H9 (cell line): ENCODE data around the gene CCDC68. TPM values are rescaled to one million over a fixed set of nuclear protein-coding genes. Genes with fewer than 3 reads are reported as not detected.

Source experiments
- DNase-seq: peaks from one replicate; pipeline ENCODE4 v3.0.0-alpha.2; 2017
- H2AFZ ChIP-seq: one replicate; pipeline ENCODE4 v1.6.1; 2013; ENCODE audit warnings: mild to moderate bottlenecking, low read length, control low read depth, moderate library complexity
- H2AK5ac ChIP-seq: 2 replicates; pipeline ENCODE4 v1.6.1; 2013; ENCODE audit warnings: low read length, control low read depth, mixed read lengths; ENCODE audit not compliant: insufficient read length
- H2BK120ac ChIP-seq: one replicate; pipeline ENCODE4 v1.6.1; 2013; ENCODE audit warnings: low read depth, mild to moderate bottlenecking, low read length, control low read depth, inconsistent platforms; ENCODE audit not compliant: poor library complexity, severe bottlenecking
- H2BK12ac ChIP-seq: 2 replicates; pipeline ENCODE4 v1.6.1; 2013; ENCODE audit warnings: low read length, control low read depth, mixed read lengths, low read depth; ENCODE audit not compliant: insufficient read length
- H2BK15ac ChIP-seq: 2 replicates; pipeline ENCODE4 v1.6.1; 2013; ENCODE audit warnings: low read depth, low read length, control low read depth
- H2BK20ac ChIP-seq: one replicate; pipeline ENCODE4 v1.6.1; 2013; ENCODE audit warnings: low read depth, mild to moderate bottlenecking, low read length, control low read depth, inconsistent platforms; ENCODE audit not compliant: poor library complexity, severe bottlenecking
- H2BK5ac ChIP-seq: 2 replicates; pipeline ENCODE4 v1.6.1; 2013; ENCODE audit warnings: low read length, control low read depth, mixed read lengths; ENCODE audit not compliant: insufficient read length
- H3K14ac ChIP-seq: 2 replicates; pipeline ENCODE4 v1.6.1; 2013; ENCODE audit warnings: low read length, control low read depth; ENCODE audit not compliant: insufficient read depth
- H3K18ac ChIP-seq: 2 replicates; pipeline ENCODE4 v1.6.1; 2013; ENCODE audit warnings: low read depth, mild to moderate bottlenecking, mixed read lengths, low read length, control low read depth; ENCODE audit not compliant: insufficient read length
- H3K23ac ChIP-seq: 2 replicates; pipeline ENCODE4 v1.6.1; 2013; ENCODE audit warnings: low read length, control low read depth, mixed read lengths, low read depth; ENCODE audit not compliant: insufficient read length
- H3K23me2 ChIP-seq: 2 replicates; pipeline ENCODE4 v1.6.1; 2013; ENCODE audit warnings: low read depth, mild to moderate bottlenecking, mixed read lengths, low read length, control low read depth; ENCODE audit not compliant: insufficient read length, poor library complexity, severe bottlenecking
- H3K27ac ChIP-seq: 2 replicates; pipeline ENCODE4 v1.5.1; 2013; ENCODE audit warnings: low read length, control low read depth, mixed read lengths, low read depth; ENCODE audit not compliant: insufficient read length
- H3K27me3 ChIP-seq: 2 replicates; pipeline ENCODE4 v1.6.1; 2013; ENCODE audit warnings: low read length, control low read depth, inconsistent platforms; ENCODE audit not compliant: insufficient read depth
- H3K4ac ChIP-seq: 2 replicates; pipeline ENCODE4 v1.6.1; 2013; ENCODE audit warnings: low read depth, mild to moderate bottlenecking, control low read depth, inconsistent platforms, low read length, moderate library complexity
- H3K4me1 ChIP-seq: 2 replicates; pipeline ENCODE4 v1.6.1; 2013; ENCODE audit warnings: low read length, control low read depth, inconsistent platforms; ENCODE audit not compliant: insufficient read depth
- H3K4me2 ChIP-seq: 2 replicates; pipeline ENCODE4 v1.6.1; 2013; ENCODE audit warnings: low read length, control low read depth, mixed read lengths; ENCODE audit not compliant: insufficient read length, insufficient read depth
- H3K56ac ChIP-seq: 2 replicates; pipeline ENCODE4 v1.6.1; 2013; ENCODE audit warnings: low read depth, mild to moderate bottlenecking, mixed read lengths, low read length, control low read depth; ENCODE audit not compliant: insufficient read length
- H3K79me1 ChIP-seq: 2 replicates; pipeline ENCODE4 v1.6.1; 2013; ENCODE audit warnings: low read depth, mild to moderate bottlenecking, moderate library complexity, low read length, control low read depth, inconsistent platforms; ENCODE audit not compliant: insufficient read depth, poor library complexity, severe bottlenecking
- H3K79me2 ChIP-seq: 2 replicates; pipeline ENCODE4 v1.6.1; 2013; ENCODE audit warnings: low read length, control low read depth, inconsistent platforms; ENCODE audit not compliant: insufficient read depth
- H3K9ac ChIP-seq: 2 replicates; pipeline ENCODE4 v1.6.1; 2013; ENCODE audit warnings: low read length, control low read depth, mixed read lengths; ENCODE audit not compliant: insufficient read length; ENCODE audit errors: extremely low read depth
- H3K9me3 ChIP-seq: one replicate; pipeline ENCODE4 v1.6.1; 2013; ENCODE audit warnings: low read depth, low read length, inconsistent platforms; ENCODE audit not compliant: control insufficient read depth
- H3T11ph ChIP-seq: one replicate; pipeline ENCODE4 v1.6.1; 2013; ENCODE audit warnings: mild to moderate bottlenecking, low read length, control low read depth, inconsistent platforms
- H4K20me1 ChIP-seq: one replicate; pipeline ENCODE4 v1.6.1; 2013; ENCODE audit not compliant: control insufficient read depth, insufficient read length, insufficient read depth
- H4K5ac ChIP-seq: 2 replicates; pipeline ENCODE4 v1.6.1; 2013; ENCODE audit warnings: low read depth, mild to moderate bottlenecking, mixed read lengths, low read length, control low read depth; ENCODE audit not compliant: insufficient read length
- H4K8ac ChIP-seq: replicated peaks from 2 replicates; pipeline ENCODE4 v1.6.1; 2013; ENCODE audit warnings: low read length, control low read depth, mixed read lengths, low read depth; ENCODE audit not compliant: insufficient read length
- H4K91ac ChIP-seq: 2 replicates; pipeline ENCODE4 v1.6.1; 2013; ENCODE audit warnings: low read depth, mild to moderate bottlenecking, moderate library complexity, mixed read lengths, low read length, control low read depth; ENCODE audit not compliant: insufficient read length
- H3K27ac Mint-ChIP-seq, 3 experiments: 2 replicates in 2 of 3; 3 replicates in 1 of 3; pipeline ENCODE4 v1.8.0; 2020 to 2021; ENCODE audit warnings: mixed read lengths in 3 of 3, mild to moderate bottlenecking in 1 of 3, moderate library complexity in 1 of 3
- H3K27me3 Mint-ChIP-seq: 2 replicates; pipeline ENCODE4 v1.8.0; 2021; ENCODE audit warnings: low read depth, mild to moderate bottlenecking, moderate library complexity, mixed read lengths
- H3K36me3 Mint-ChIP-seq, 3 experiments: 2 replicates in 2 of 3; 3 replicates in 1 of 3; pipeline ENCODE4 v1.8.0; 2020 to 2021; ENCODE audit warnings: low read depth in 3 of 3, mixed read lengths in 3 of 3; ENCODE audit not compliant: insufficient read depth in 1 of 3
- H3K4me1 Mint-ChIP-seq, 2 experiments: 2 replicates each; pipeline ENCODE4 v1.8.0; 2020; ENCODE audit warnings: mixed read lengths in 2 of 2
- H3K4me3 Mint-ChIP-seq, 2 experiments: 2 replicates in 1 of 2; 3 replicates in 1 of 2; pipeline ENCODE4 v1.8.0; 2020 to 2021; ENCODE audit warnings: mild to moderate bottlenecking in 2 of 2, mixed read lengths in 2 of 2, moderate library complexity in 1 of 2
- H3K9me3 Mint-ChIP-seq, 2 experiments: 2 replicates in 1 of 2; 3 replicates in 1 of 2; pipeline ENCODE4 v1.8.0; 2020; ENCODE audit warnings: mild to moderate bottlenecking in 2 of 2, mixed read lengths in 2 of 2, moderate library complexity in 1 of 2
- CTCF ChIP-seq: fragments of 200-600 bp; sonication (generic); conservative IDR thresholded peaks from 3 replicates; pipeline ENCODE4 v1.8.0; 2021; ENCODE audit warnings: antibody characterized with exemption, mild to moderate bottlenecking
- WGBS: extraction: QIAGEN DNeasy Blood & Tissue Kit; methylation state at CpG from one replicate; pipeline ENCODE4 v1.1.7; 2013; ENCODE audit warnings: missing lambda C conversion rate, low lambda C conversion rate, mixed read lengths; ENCODE audit not compliant: insufficient read length; ENCODE audit errors: extremely low coverage; 5-methylcytosine and 5-hydroxymethylcytosine counted together
- total RNA-seq: library from RNA; stranded (reverse); gene quantifications from 2 replicates; pipeline ENCODE4 v1.2.1, GENCODE V29; 2021

CCDC68 gene
- total RNA-seq, 1 experiment from 2014 or later = not detected

- no peaks in the 10 kb centered on the region for H3K9me3 ChIP-seq
- H3T11ph ChIP-seq = no peak overlapping the region
- H3K27ac ChIP-seq = no peak overlapping the region
- H3K14ac ChIP-seq = no peak overlapping the region
- Mint-ChIP-seq H3K27me3 (no peaks in the 10 kb centered on the region), H3K4me1 (peaks cover 0 to 6% of the 10 kb centered on the region in 2 experiments; a peak in 2 of 4 replicates), H3K9me3 (no peaks in the 10 kb centered on the region), H3K4me3 (no peak overlapping the region), H3K36me3 (no peaks in the 10 kb centered on the region), H3K27ac (no peak overlapping the region)
- H3K18ac ChIP-seq = no peak overlapping the region
- no peak overlapping the region for H2BK15ac ChIP-seq
- no peak overlapping the region for H4K91ac ChIP-seq
- no peak overlapping the region for H3K9ac ChIP-seq
- H3K27me3 ChIP-seq = no peaks in the 10 kb centered on the region
- no peaks in the 10 kb centered on the region for H4K20me1 ChIP-seq
- H4K5ac ChIP-seq = no peak overlapping the region
- no peak for DNase-seq
- no CpG with 5 or more reads among the region's 4 CpGs for WGBS
- H3K23me2 ChIP-seq = no peaks in the 10 kb centered on the region
- no peaks in the 10 kb centered on the region for H3K79me1 ChIP-seq
- H3K23ac ChIP-seq = no peak overlapping the region
- H3K79me2 ChIP-seq = no peaks in the 10 kb centered on the region
- H2BK120ac ChIP-seq = no peak overlapping the region
- no peak overlapping the region for H3K4ac ChIP-seq
- no peak overlapping the region for H2AFZ ChIP-seq
- no peak overlapping the region for H3K4me2 ChIP-seq
- no peak overlapping the region for H3K56ac ChIP-seq
- TF ChIP-seq CTCF = no peak
- no peak overlapping the region for H2BK20ac ChIP-seq
- no peaks in the 10 kb centered on the region for H3K4me1 ChIP-seq
- H2AK5ac ChIP-seq = no peak overlapping the region
- no peak overlapping the region for H4K8ac ChIP-seq
- H2BK5ac ChIP-seq = no peak overlapping the region
- no peak overlapping the region for H2BK12ac ChIP-seq
These were observed 44.4 kb downstream of the CCDC68 start for GRCh38 chr18:54914816-54915215.
